ENCODE measurements around the gene RSPO1.

RSPO1 gene

DNA sequence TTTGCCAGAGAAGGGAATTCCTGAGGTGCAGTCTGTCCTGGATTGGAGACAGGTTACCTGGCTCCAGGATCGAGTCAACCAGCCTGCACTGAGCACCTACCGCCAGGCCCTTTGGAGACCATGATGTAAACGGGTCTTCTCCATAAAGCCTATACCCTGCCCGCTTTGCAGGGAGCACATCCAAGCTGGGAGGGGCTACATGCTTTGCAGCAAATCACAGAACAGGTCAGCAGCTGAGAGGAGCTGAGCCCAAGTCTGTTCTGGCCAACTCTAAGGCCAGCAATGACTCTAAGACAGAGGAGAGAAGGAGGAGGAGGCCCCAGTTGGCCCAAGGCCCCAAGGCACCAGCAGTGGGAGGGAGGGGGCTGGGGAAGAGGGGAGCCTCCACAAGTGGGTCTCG, 15.5 kb upstream of the RSPO1 start:
- no peaks in the 10 kb centered on the region for H3K9me3 Mint-ChIP-seq
- H3K4me1 Mint-ChIP-seq (ENCODE audit: low read depth), result no peaks in the 10 kb centered on the region
- peaks cover 4% of the 10 kb centered on the region for H3K27me3 Mint-ChIP-seq

DNA sequence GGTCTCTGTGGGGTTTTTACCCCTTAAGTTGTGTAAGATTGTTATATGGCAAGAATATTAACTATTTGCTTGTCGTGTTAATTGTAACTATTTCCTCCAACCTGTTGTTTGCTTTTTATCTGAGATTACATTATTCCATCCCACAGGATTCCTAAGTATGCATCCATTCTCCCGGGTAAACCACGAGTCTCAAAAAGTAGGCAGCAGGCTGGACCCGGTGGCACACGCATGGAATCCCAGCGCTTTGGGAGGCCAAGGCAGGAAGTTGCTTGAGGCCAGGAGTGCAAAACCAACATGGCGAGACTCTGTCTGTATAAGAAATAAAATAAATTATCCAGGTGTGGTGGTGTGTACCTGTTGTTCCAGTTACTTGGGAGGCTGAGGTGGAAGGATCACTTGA, 12.6 kb upstream of the RSPO1 start:
- Mint-ChIP-seq H3K27ac (no peak overlapping the region), H3K36me3 (ENCODE audit: low read depth) (no peaks in the 10 kb centered on the region), H3K4me3 (no peak overlapping the region), H3K9me3 (no peaks in the 10 kb centered on the region), H3K27me3 (peaks cover 13% of the 10 kb centered on the region), H3K4me1 (ENCODE audit: low read depth) (no peaks in the 10 kb centered on the region)
- intact Hi-C loops (cut with micrococcal nuclease), result no loop called here

More for the DNA sequence above, 15.5 kb upstream of the RSPO1 start:
- Mint-ChIP-seq H3K27ac (no peak overlapping the region), H3K4me3 (no peak overlapping the region), H3K36me3 (ENCODE audit: low read depth) (no peaks in the 10 kb centered on the region)
- intact Hi-C loops (cut with micrococcal nuclease), result no loop called here

DNA sequence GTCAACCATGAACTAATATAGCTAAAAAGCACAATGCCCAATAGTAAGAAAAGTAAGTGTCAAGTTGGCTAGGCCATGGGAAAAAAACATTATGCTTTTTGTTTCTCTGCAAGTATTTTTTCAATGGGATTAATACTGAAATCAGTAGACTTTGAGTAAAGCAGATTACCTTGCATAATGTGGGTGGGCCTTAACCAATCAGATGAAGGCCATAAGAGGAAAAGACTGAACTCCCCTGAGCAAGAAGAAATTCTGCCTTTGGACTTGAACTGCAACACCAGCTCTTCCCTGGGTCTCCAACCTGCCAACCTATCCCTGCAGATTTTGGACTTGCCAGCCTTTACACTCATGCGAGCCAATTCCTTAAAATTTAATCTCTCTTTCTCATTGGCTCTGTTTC, 6.4 kb upstream of the RSPO1 start:
- Mint-ChIP-seq H3K27ac (no peak overlapping the region), H3K4me3 (no peak overlapping the region), H3K9me3 (no peaks in the 10 kb centered on the region), H3K36me3 (ENCODE audit: low read depth) (no peaks in the 10 kb centered on the region), H3K27me3 (peaks cover 20% of the 10 kb centered on the region), H3K4me1 (ENCODE audit: low read depth) (no peaks in the 10 kb centered on the region)
- intact Hi-C loops (cut with micrococcal nuclease), result no loop called here

DNA sequence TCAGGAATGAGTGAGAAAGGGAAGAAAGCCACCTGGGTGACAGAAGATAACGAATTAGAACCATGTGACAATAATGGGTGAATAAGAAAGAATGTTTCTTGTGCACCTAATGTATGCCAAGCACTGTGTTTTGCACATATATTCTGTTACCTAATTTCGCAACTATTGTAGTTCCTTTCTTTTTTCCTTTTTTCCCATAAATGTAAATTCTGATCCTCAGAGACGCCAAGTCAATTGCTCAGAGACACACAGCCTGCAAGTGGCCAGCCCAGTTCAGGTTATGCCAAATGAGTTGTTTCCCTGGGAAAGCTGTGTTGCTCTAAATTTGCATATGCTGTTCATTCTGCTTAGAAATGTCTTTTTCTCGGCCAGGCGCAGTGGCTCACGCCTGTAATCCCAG, 1.7 kb upstream of the RSPO1 start:
- intact Hi-C loops (cut with micrococcal nuclease), result no loop called here
- Mint-ChIP-seq H3K27me3 (peaks cover 51% of the 10 kb centered on the region), H3K36me3 (ENCODE audit: low read depth) (no peaks in the 10 kb centered on the region)

DNA sequence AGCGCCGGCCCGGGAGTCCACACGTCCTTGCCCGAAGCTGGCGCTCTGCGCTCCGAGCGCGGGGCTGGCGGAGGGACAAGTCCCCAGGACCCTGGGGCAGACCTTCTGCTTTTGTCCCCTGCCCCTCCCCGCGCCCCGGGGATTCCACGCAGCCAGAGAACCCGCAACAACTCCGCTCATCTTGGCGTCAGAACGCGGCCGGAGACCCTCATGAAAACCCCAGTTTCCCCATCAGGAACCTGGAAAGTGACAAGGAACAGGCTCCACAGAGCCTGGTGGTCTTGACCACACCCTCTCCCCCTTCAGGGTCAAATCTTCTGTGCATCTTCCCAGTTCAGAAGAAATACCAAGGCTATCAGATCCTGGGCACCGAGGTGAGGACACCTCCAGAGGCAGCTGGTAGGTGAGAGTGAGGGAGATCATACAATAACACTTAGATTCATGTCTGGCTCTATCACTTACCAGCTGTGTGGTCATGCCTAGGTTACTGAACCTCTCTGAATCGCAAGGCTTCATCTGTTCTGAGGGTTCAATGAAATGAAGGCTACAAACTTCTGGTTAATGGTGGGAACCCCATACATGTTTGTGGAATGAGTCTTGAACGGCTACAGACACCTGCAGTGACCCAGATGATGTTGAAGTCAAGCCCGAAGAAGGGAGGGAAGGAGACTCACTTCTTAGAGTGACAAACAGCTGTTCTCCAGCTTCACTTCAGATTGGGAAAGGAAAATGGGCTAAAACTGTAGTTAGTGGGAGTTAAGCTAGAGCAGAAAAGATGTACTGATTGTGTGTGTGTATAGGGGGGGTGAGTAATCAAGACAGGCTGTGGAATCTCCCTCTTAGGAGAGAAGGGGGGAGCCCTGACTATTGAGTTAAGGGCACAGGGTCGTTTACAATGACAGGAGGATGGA, 555 bp upstream of the RSPO1 start:
- no peaks in the 10 kb centered on the region for H3K9me3 Mint-ChIP-seq
- intact Hi-C loops (cut with micrococcal nuclease), result no loop called here
- no peak overlapping the region for H3K4me3 Mint-ChIP-seq
- no peaks in the 10 kb centered on the region for H3K36me3 Mint-ChIP-seq (ENCODE audit: low read depth)
- H3K4me1 Mint-ChIP-seq (ENCODE audit: low read depth), result peaks cover 8% of the 10 kb centered on the region
- H3K27ac Mint-ChIP-seq, result no peak overlapping the region
- peaks cover 62% of the 10 kb centered on the region for H3K27me3 Mint-ChIP-seq

More for the DNA sequence above, 1.7 kb upstream of the RSPO1 start:
- Mint-ChIP-seq H3K9me3 (no peaks in the 10 kb centered on the region), H3K4me1 (ENCODE audit: low read depth) (peaks cover 5% of the 10 kb centered on the region), H3K4me3 (no peak overlapping the region), H3K27ac (no peak overlapping the region)

DNA sequence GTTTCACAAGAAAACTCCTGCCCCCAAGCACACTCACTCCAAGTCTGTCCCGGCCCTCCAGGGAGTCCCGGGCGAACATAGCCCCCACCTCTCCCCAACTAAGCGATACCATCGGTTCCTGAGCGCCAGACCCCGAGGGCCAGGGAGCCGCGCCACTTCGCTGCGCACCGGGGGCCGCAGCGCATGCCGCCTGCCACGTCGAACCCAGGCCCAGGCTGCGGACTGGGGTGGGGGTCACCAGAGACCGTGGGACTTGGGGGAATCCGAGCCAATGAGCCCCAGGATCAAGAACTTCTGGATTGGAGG, 801 bp downstream of the RSPO1 start:
- peaks cover 73% of the 10 kb centered on the region for H3K27me3 Mint-ChIP-seq
- peaks cover 10% of the 10 kb centered on the region for H3K4me1 Mint-ChIP-seq (ENCODE audit: low read depth)
- H3K9me3 Mint-ChIP-seq, result no peaks in the 10 kb centered on the region
- no peak overlapping the region for H3K27ac Mint-ChIP-seq
- no peaks in the 10 kb centered on the region for H3K36me3 Mint-ChIP-seq (ENCODE audit: low read depth)
- intact Hi-C loops (cut with micrococcal nuclease), result no loop called here
- no peak overlapping the region for H3K4me3 Mint-ChIP-seq

DNA sequence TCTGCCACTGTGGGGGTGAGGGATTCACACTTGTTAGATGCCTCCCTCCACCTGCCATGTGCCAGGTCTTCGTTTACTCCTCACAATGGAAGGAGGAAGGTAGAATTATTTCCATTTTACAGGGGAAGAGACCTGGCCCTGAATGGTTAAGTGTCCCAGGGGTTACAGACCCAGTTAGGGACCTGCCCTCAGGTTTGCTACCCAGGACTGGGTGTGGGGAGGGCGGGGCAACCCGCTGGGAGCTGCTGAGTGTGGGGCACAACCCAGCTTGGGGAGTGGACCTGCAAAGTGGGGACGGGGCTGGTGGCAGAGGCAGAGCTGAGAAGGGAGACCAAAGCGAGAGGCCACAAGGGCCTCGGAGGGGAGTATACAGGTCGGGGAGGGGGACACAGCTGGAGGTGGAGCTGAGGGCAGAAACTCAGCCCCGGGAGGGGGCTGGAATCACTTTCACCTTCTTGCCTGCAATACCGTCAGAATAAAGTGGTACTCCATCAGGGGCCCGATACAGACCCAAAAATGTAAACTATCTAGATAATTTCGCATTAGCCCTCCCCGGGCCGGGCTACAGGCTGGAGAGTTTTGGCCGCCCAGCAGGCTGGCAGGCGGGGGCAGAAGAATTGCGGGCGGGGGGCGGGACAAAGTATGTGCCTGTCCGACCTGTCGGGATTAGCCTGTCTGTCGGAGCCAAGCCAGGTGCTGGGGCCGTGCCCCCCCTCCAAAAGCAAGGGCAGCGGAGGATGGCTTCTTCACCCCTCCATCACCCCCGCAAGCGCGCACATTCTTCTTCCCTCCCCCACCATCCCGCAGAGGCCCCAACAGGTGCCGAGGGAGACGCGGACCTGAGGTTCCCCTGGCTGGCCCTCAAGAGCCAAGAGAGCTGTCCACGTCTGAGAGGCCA, 1.4 kb downstream of the RSPO1 start:
- Mint-ChIP-seq H3K4me1 (ENCODE audit: low read depth) (peaks cover 10% of the 10 kb centered on the region), H3K27ac (no peak overlapping the region), H3K27me3 (peaks cover 79% of the 10 kb centered on the region), H3K9me3 (no peaks in the 10 kb centered on the region), H3K36me3 (ENCODE audit: low read depth) (no peaks in the 10 kb centered on the region), H3K4me3 (no peak overlapping the region)
- intact Hi-C loops (cut with micrococcal nuclease), result no loop called here

DNA sequence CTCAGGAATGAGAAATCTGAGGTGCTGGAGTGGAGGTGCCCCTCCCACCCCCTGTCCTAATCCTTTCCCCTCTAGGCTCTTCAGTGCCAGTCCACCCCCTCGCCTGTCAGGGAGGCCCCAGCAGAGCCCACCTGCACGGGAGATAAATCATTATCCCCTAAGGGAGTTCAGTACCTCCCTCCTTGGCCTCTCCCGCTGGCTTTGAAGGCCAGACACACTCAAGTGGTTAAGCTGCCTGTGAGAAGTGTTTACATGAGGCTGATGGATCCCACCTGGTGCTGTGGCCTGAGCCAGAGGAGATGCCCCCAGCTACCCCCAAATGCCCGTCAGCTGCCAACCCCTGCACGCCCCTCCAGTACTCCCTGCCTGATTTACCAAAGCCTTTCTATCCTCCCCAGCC, 3.7 kb downstream of the RSPO1 start:
- peaks cover 10% of the 10 kb centered on the region for H3K4me1 Mint-ChIP-seq (ENCODE audit: low read depth)
- H3K36me3 Mint-ChIP-seq (ENCODE audit: low read depth), result no peaks in the 10 kb centered on the region
- peaks cover 82% of the 10 kb centered on the region for H3K27me3 Mint-ChIP-seq
- no peak overlapping the region for H3K27ac Mint-ChIP-seq
- no peak overlapping the region for H3K4me3 Mint-ChIP-seq
- no peaks in the 10 kb centered on the region for H3K9me3 Mint-ChIP-seq
- intact Hi-C loops (cut with micrococcal nuclease), result no loop called here

DNA sequence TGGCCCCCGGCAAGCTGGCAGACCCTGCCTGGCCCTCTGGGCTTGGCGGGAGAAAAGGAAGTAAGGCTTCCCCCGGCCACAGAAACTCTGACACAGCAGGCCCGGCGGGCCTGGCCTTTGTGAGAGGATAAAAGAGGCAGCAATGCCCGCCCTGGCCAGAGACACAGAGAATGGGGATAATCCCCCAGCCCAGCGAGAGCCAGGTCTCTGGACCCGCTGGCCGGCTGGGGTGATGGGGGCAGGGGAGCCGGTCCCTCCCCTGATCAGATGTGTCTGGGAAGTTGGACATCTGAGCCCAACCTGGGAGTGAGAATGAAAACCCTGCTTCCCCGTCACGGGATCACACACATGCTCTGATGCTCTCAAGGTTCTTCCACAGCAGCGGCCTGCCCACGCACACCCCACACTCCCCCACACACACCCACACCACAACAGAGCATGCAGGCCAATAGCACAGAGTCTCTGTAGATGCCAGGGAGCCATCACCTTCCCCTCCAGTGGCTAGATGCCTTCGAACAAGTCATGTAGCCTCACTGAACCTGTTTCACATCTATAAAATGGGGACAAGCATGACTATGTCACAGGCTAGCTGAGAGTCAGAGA, 4.2 kb downstream of the RSPO1 start:
- Mint-ChIP-seq H3K27me3 (peaks cover 79% of the 10 kb centered on the region), H3K4me1 (ENCODE audit: low read depth) (peaks cover 10% of the 10 kb centered on the region), H3K27ac (no peak overlapping the region), H3K9me3 (no peaks in the 10 kb centered on the region), H3K36me3 (ENCODE audit: low read depth) (no peaks in the 10 kb centered on the region), H3K4me3 (no peak overlapping the region)
- intact Hi-C loops (cut with micrococcal nuclease), result no loop called here

DNA sequence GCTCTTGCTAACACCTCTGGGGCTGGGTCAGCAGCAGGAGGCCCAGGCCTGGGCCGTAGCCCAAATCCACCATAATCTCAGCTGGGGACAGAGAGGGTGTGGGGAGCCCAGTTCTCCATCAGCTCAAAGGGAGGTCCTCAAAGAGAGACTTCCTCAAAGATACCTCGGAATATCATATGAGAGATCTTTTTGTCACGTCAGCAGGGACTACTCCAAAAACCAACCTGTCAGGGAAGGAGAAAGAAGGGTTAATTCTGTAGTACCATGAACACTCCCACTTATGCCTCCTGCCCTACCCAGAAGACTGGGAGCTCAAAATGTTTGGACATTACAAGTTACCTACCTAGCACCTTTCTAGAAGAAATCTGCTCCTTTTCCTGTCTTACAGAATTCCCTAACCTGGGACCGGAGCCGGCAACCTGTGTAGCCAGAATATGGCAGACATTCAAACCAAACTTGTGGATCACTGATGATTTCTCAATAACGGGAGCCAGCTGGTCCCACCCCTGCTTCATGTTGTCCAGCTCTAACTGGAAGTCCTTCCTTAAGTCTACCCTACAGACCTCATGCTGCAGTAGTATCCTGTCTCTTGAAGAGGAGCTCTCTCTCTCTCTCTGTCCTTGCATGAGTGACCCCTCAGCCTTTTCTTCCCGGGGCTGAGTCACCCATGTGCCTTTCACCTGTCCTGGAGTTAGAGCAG, 4.8 kb downstream of the RSPO1 start:
- intact Hi-C loops (cut with micrococcal nuclease), result no loop called here
- Mint-ChIP-seq H3K9me3 (no peaks in the 10 kb centered on the region), H3K4me1 (ENCODE audit: low read depth) (peaks cover 10% of the 10 kb centered on the region), H3K27ac (no peak overlapping the region), H3K4me3 (no peak overlapping the region), H3K27me3 (peaks cover 77% of the 10 kb centered on the region), H3K36me3 (ENCODE audit: low read depth) (no peaks in the 10 kb centered on the region)

DNA sequence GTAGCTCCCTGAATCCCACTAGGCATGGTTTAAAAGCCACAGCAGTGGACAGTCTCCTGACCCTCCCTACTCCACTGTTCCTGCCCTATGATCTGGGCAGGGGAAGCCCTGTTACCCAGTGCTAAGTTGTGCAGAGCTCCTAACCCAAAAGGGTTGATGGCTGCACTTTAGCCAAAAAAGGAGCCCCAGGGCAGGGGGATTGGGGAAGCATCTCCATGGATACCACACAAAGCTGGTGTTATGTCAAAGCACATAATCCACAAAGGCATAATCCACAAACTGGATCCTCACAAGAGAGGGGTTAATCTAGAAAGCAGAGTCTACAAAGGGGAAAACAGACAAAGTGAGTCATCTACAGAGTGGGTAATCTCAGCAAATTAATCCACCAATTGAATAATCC, 5.7 kb downstream of the RSPO1 start:
- H3K36me3 Mint-ChIP-seq (ENCODE audit: low read depth), result no peaks in the 10 kb centered on the region
- H3K4me1 Mint-ChIP-seq (ENCODE audit: low read depth), result peaks cover 7% of the 10 kb centered on the region
- no peaks in the 10 kb centered on the region for H3K9me3 Mint-ChIP-seq
- H3K27me3 Mint-ChIP-seq, result peaks cover 77% of the 10 kb centered on the region
- H3K4me3 Mint-ChIP-seq, result no peak overlapping the region
- intact Hi-C loops (cut with micrococcal nuclease), result no loop called here
- no peak overlapping the region for H3K27ac Mint-ChIP-seq

DNA sequence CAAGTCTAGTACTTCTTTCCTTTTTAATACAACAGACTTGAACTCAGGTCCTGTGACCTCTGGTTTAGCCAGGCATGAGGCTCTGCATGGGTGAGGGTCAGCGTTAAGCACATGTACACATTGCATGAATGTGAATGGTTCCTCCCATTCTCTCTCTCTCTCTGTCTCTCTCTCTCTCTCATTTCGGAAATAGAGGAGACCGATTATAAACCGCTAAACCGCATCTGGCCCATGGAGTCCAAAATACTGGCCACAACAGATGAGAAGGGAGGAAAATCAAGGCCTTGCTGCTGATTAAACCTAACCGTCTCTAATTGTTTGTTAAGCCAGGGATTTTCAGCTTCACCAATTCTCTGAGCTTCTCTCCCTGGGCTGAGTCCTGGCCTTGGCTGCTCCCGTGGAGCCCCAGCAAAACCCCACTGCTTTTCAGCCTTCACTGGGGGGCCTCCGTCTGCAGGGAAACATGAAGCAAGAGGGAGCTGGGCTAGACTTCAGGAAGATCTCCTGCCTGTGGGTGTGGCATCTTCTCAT, 6.6 kb downstream of the RSPO1 start:
- Mint-ChIP-seq H3K27ac (no peak overlapping the region), H3K36me3 (ENCODE audit: low read depth) (no peaks in the 10 kb centered on the region), H3K27me3 (peaks cover 67% of the 10 kb centered on the region), H3K4me1 (ENCODE audit: low read depth) (peaks cover 5% of the 10 kb centered on the region), H3K9me3 (no peaks in the 10 kb centered on the region), H3K4me3 (no peak overlapping the region)
- intact Hi-C loops (cut with micrococcal nuclease), result no loop called here

DNA sequence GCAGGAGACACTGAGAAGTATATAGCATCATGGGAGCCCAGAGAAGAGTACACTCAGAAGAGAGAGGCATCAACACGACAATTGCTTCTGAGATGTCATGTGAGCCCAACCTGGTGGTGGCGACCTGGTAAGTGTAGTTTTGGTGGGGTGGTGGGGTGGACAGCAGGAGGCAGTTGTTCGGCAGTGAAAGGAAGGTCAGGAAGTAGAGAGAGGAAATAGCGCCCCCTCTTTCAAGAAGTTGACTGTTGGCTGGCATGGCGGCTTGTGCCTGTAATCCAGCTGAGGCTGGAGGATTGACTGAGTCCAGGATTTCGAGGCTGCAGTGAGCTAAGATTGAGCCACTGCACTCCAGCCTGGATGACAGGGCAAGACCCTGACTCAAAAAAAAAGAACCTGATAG, 12.6 kb downstream of the RSPO1 start:
- Mint-ChIP-seq H3K27me3 (peaks cover 34% of the 10 kb centered on the region), H3K9me3 (no peaks in the 10 kb centered on the region)
- intact Hi-C loops (cut with micrococcal nuclease), result no loop called here

More for the DNA sequence above, 12.6 kb downstream of the RSPO1 start:
- Mint-ChIP-seq H3K27ac (no peak overlapping the region), H3K4me1 (ENCODE audit: low read depth) (no peaks in the 10 kb centered on the region), H3K36me3 (ENCODE audit: low read depth) (no peaks in the 10 kb centered on the region), H3K4me3 (no peak overlapping the region)

Measured in dendritic cell treated with granulocyte-macrophage colony-stimulating factor and Interleukin-4, amounts not matched to agents 40 ng/mL and 50 ng/mL, for 4 days (primary cell).